Measurements from ENCODE around the gene C15orf62. TPM values are rescaled to one million over a fixed set of nuclear protein-coding genes. Genes with fewer than 3 reads are reported as not detected.

The C15orf62 gene
- total RNA-seq, 4 donors from 2014 or later: 0.19 to 1.3 (median 0.50) TPM; not detected in 1

- TF ChIP-seq CTCF (IDR thresholded peaks at IDR 0.05): no peak
- ATAC-seq (ENCODE audit: low FRiP score) (no peak), DNase-seq (ENCODE audit: low spot score) (no peak)
Observed at GRCh38 chr15:40815042-40815698, 45.4 kb downstream of the C15orf62 start.

- ATAC-seq (ENCODE audit: low FRiP score): no peak
- DNase-seq (ENCODE audit: low spot score): no peak
- TF ChIP-seq CTCF (IDR thresholded peaks at IDR 0.05): no peak
Observed at GRCh38 chr15:40819048-40819447, 49.3 kb downstream of the C15orf62 start.

- ATAC-seq (ENCODE audit: low FRiP score): no peak
- no peak for TF ChIP-seq CTCF (IDR thresholded peaks at IDR 0.05)
- no peak for DNase-seq (ENCODE audit: low spot score)
Observed at GRCh38 chr15:40821195-40821594, 51.4 kb downstream of the C15orf62 start.

Small RNA genes lying within 50 kb of the gene (small RNA-seq; reads per million reads assigned to genes)
- not detected for gene SUMO2P15

Other genes with a start within 250 kb of the C15orf62 start
- gene CCDC32, start 204.9 kb upstream of the C15orf62 start, total RNA-seq: 10 to 100 TPM; 26.0 to 37.2 (median 33.4) TPM
- gene RPUSD2, start 200.7 kb upstream of the C15orf62 start, total RNA-seq: 1 to 10 TPM; 2.3 to 7.8 (median 4.5) TPM
- 1 to 10 TPM in 2 of 4 donors, under 1 TPM in 2; 0.19 to 3.5 (median 1.1) TPM for gene KNL1, start 175.7 kb upstream of the C15orf62 start, total RNA-seq
- gene RAD51, start 74.8 kb upstream of the C15orf62 start, total RNA-seq: under 1 TPM in 2 of 4 donors, not detected in 2; 0.84 TPM
- 10 to 100 TPM; 32.8 to 50.8 (median 43.7) TPM for gene RMDN3, start 14.7 kb upstream of the C15orf62 start, total RNA-seq
- gene GCHFR, start 5.9 kb upstream of the C15orf62 start, total RNA-seq: 100 to 1,000 TPM in 2 of 4 donors, 10 to 100 TPM in 2; 42.5 to 129 (median 97.1) TPM
- gene ZFYVE19, start 37.1 kb downstream of the C15orf62 start, total RNA-seq: 10 to 100 TPM; 13.5 to 29.5 (median 21.1) TPM
- 10 to 100 TPM in 3 of 4 donors, 1 to 10 TPM in 1; 8.8 to 21.1 (median 17.1) TPM for gene DNAJC17, start 37.5 kb downstream of the C15orf62 start, total RNA-seq
- gene PPP1R14D, start 58.7 kb downstream of the C15orf62 start, total RNA-seq: not detected
- 10 to 100 TPM in 2 of 4 donors, 1 to 10 TPM in 1, under 1 TPM in 1; 0.95 to 16.2 (median 11.7) TPM for gene SPINT1, start 74.1 kb downstream of the C15orf62 start, total RNA-seq
- gene RHOV, start 104.3 kb downstream of the C15orf62 start, total RNA-seq: not detected
- 10 to 100 TPM; 25.2 to 32.9 (median 28.9) TPM for gene VPS18, start 124.5 kb downstream of the C15orf62 start, total RNA-seq
- gene DLL4, start 159.4 kb downstream of the C15orf62 start, total RNA-seq: 10 to 100 TPM in 2 of 4 donors, 1 to 10 TPM in 2; 5.8 to 27.6 (median 10.1) TPM
- 10 to 100 TPM in 2 of 4 donors, 1 to 10 TPM in 1, under 1 TPM in 1; 0.63 to 63.6 (median 13.4) TPM for gene CHAC1, start 183.5 kb downstream of the C15orf62 start, total RNA-seq

All from omental fat pad (tissue), 4 donors.